Measurements from ENCODE around the gene INVS.

Gene INVS

DNA sequence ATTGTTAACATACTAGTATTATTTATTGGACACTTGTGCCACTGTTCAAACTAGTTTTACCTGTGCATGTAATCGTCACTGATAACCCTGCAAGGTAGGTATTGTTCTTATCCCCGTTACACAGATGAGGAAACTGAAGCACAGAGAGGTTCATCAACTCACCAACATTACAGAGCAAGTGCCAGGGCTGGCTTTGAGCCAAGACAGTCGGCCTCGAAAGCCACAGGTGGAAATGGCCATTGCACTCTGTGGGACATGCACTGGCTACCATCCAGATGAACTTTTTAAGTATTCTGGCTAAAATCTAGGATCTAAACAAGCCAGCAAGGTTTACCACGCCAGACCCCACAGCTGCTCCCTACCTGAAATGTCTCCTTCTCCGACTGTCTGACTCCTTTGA lies 195.8 kb downstream of the INVS start:
- TF ChIP-seq, protein P1, sequence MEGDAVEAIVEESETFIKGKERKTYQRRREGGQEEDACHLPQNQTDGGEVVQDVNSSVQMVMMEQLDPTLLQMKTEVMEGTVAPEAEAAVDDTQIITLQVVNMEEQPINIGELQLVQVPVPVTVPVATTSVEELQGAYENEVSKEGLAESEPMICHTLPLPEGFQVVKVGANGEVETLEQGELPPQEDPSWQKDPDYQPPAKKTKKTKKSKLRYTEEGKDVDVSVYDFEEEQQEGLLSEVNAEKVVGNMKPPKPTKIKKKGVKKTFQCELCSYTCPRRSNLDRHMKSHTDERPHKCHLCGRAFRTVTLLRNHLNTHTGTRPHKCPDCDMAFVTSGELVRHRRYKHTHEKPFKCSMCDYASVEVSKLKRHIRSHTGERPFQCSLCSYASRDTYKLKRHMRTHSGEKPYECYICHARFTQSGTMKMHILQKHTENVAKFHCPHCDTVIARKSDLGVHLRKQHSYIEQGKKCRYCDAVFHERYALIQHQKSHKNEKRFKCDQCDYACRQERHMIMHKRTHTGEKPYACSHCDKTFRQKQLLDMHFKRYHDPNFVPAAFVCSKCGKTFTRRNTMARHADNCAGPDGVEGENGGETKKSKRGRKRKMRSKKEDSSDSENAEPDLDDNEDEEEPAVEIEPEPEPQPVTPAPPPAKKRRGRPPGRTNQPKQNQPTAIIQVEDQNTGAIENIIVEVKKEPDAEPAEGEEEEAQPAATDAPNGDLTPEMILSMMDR (conservative IDR thresholded peaks at IDR 0.05), result no peak
- peak overlapping the region; percentile 88 for H3K27ac ChIP-seq

DNA sequence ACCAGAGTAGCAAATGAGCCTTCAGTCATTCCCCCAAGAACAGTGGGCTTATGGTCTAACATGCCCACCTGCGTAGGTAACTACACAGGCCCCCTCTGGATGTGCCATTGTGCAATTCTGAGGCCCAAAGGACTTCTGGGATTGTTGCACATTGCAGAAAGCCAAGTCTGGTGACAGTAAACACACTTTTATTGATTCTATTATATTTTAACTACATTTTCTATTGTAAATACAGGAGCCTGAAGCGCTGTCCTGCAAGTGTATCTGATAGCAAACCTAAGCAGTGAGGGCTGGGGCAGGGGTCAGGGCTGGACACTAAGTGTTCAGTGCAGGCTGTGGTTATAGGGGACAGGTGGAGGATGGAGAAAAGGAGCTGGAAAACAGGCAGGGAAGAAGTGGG lies 196.2 kb downstream of the INVS start:
- TF ChIP-seq, protein P1 (conservative IDR thresholded peaks at IDR 0.05), result no peak
- peak overlapping the region; percentile 88 for H3K27ac ChIP-seq

DNA sequence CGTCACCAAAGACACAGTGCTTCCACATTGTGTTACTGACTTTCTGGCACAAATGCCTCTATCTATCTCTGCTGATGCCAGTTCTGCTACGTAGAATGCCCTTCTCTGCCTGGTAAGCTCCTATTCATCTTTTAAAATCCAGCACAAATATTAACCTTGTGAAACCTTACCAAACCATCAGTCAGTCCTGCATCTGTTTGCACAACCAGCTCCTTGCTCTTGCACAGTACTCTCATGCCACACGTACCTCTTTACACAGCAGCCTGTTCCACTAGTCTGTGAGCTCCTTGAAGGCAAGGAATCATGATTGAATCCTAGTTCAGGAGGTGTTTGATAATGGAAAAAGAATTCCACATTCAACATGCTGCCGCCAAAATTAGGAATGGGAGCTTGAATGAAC lies 197.4 kb downstream of the INVS start:
- TF ChIP-seq, protein P1 (conservative IDR thresholded peaks at IDR 0.05), result no peak
- H3K27ac ChIP-seq, result peak overlapping the region; percentile 88

DNA sequence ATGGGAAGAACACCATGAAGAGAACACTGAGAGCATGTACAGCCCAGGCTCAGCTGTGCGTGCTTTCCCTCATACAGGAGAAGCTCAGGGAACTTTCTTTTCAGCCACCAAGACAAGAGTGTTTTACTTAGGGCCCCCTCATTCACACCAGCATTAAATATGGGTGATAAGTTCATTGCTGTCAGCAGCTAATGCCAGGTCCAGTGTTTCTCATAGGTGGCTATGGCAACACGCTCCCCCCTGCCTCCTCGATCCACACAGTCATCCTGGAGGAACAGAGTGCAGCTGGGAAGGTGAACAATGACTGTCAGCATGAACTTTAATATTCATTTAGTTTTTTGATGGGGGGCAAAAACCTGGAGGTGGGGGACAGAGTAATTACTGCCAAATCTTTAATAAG lies 199.3 kb downstream of the INVS start:
- TF ChIP-seq, protein P1 (conservative IDR thresholded peaks at IDR 0.05), result no peak
- peak overlapping the region; percentile 88 for H3K27ac ChIP-seq

DNA sequence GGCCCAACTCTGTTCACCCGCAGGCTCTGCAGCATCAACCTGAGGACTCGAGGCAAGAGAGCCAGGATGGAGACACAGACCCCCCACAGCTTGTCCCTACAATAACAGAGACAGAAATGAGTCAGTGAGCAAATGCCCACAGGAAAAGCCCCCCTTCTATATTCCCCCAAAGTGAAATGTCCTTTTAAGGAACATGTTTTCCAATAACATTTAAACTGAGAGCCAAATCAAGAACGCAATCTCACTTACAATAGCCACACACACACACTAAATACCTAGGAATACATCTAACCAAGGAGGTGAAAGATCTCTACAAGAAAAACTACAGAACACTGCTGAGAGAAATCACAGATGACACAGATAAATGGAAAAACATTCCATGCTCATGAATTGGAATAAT lies 204.7 kb downstream of the INVS start:
- no peak overlapping the region for H3K27ac ChIP-seq
- TF ChIP-seq, protein P1 (conservative IDR thresholded peaks at IDR 0.05), result no peak

DNA sequence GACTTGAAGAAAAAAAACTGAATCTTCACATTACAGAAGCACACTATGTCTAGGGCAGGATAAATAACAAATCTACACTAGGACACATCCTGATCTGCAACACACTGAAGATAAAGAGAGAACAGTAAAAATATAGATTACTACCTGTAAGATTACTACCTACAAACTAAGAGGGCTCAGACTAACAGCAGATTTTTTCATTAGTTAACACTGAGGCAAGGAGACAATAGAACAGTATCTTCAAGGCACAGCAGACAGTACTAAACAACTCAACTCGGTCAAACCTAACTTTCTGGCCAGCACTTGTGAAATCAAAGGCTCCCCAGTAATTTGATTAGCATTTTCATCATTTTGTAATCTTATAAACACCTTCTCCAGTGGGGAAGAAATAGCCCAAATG lies 207.2 kb downstream of the INVS start:
- H3K27ac ChIP-seq, result no peak overlapping the region
- TF ChIP-seq, protein P1 (conservative IDR thresholded peaks at IDR 0.05), result no peak

- H3K27ac ChIP-seq, result peak overlapping the region; percentile 8; the same call in 1 of the 2 replicates
- TF ChIP-seq, protein P1 (conservative IDR thresholded peaks at IDR 0.05), result no peak
These were observed 208.0 kb downstream of the INVS start for GRCh38 chr9:100307080-100307479.
